HG02852 (cell line): ENCODE measurements around the gene USP2.

Experiments
- ATAC-seq: cut with Tn5 transposase; IDR thresholded peaks from one replicate; pipeline ENCODE4 v1.9.1; 2021; ENCODE audit warnings: mild to moderate bottlenecking, moderate library complexity; ENCODE audit not compliant: unreplicated experiment

USP2 gene

DNA sequence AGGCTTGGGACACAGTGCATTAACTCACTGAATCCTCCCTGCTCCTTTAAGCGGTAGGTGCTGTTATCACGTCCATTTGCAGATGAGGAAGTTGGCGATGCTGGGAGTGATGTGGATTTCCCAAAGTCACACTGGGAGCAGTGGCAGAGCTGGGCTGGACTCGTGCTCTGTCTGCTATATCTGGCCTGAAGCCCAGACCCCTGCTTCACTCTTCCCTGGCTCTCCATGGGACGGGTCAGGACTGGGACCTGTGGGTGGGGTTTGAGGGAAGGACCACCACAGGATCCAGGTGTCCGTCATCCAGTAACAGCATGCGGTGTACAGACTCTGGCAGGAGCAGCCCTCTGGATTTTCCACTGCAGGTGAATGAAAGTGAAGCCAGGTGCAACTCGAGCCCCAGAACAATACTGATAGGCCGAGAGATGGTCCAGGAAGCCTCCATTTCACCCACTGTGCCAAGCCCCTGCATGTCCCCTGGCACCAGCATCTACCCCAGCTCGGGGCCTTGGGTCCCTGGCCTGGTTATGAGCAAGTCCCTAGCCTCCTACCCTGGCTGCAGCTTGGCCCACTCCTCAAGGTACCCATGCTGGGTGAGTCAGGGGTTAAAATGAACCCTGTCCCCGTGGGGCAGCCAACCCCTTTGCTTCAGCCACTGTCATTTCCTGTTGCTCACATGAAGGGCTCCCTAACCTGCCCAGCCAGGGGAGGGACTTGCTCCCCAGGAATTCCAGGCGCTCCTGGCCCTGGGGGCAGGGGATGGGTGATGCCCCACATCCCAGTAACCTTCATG, 4.2 kb downstream of the USP2 start:
- no peak for ATAC-seq

DNA sequence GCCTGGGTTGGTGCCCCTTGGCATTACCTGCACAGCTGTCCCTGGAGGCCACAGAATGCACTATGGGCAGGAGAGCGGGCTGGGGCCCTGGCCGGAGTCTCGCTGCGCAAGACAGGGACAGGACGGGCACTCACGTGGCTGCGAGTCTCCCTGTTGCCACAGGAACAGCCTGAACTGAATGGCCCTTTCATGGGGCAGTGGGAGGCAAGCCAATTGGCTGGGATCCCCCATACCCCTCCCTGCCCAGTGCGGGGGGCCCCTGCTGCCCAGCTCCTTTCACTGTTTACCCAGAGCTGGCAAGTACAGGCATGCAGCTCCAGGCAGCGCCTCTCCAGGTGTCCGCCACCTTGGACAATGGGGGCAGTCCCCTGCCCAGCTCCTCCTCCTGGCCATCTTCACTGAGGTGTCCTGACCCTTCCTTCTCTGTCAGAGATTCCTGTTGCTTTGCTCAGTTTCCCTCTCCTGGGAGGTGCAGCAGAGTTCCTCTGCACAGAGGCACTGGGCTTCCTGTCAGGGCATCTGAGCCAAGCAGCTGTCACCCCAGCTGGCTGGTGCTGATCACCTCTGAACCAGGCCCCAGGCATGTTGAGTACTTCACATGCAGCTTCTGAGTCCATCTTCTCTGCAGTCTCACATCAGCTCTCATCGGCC, 5.2 kb downstream of the USP2 start:
- ATAC-seq = no peak

DNA sequence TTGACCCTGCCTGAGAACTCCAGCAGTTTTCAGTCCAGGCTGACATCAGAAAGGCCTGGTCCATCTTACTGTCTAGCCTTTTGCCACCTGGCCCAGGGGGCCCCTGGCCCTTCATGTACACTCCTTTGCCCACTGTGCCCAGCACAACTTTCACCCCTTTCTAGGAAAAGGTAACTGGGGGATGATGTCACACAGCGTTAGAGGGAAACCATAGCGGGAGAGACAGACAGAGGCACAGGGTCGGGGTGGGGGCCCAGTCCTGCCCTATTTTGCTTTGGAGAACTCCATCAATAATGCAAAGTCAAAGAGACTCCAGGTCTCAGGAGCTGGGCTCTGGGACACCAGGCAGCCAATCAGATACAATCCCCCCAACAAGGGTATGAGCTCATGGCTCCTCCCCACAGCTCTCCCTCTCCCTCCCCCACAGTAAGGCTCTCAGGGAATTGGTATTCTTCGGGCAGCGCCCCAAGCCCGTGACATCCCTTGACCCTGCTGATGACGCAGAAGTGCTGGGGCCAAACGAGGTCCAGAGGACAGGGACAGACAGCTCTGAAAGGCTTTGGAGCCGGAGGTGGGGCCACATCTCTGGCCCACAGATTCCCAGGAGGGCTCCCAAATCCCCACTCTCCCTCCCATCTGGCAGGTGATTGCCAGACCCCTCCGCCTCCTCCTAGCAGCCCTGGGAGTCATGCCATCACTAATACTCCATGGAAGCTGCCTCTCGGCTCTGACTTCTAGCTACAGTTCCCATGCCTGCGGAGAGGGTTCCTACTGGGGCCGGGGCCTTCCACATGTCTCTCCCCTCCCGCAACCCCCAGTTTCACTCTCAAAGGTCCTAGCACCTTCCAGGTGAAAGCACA, 5.9 kb downstream of the USP2 start:
- ATAC-seq = no peak

DNA sequence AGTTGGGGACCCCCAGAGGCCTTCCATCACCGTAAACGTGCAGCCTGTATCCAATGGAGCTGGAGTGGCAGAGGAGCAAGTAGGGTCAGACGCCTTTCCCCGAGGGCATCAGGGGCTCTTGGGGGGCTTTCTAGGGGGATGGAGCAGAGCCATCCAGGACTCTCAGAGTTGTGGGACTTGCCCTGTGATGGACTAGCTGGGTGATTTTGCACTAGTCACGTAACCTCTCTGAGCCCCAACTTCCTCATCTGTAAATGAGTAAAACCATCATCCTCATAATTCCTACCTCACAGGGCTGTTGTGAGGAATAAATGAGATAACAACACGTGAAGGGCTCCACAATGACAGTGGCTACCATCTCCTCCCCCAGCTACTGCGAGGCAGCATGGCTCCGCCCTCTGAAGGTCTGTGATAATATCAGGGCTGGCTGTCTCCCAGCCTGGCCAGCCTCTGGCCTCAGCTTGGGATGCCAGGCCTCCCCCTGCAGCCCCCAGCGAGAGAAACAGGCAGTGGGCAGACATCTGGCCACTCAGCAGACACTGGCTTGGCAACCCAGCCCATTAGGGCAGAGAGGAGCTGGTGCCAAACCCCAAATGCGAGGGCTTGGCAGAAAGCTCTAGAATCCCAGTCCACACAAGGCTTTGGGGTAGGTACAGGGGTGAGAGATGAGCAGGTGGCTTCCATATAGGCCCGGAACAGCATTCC, 6.7 kb downstream of the USP2 start:
- ATAC-seq = no peak

DNA sequence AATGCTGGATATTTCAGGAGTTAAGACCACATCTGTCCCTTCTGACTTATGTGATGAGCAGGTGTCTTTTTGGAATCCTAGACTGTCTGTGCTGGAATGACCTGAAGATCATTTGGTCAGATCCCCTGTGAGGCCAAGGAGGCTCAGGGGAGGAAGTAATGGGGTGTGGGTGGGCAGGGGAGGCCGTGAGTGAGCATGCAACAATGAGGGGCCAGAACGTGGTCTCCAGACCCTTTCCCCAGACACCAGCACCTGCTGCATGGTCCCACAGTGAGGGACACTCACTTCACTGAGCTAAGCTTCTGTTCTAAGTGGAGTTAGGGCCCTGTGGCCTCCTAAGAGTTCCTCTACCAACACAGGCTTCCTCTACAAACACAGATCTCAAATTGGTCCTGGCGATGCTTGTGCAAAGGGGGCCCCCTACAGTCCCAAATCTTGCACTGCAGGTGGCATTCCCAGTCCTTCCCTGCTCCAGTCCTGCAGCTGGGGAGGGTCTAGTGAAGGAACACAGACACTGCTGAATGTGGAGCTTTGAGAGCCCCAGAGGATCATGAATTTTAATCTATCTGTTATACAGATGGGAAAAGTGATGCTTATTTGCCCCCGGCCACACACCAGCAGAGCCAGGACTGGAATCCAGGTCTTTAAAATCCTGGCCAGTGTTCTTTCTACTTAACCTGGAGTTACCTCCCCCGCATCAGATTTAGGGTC, 7.4 kb downstream of the USP2 start:
- ATAC-seq = no peak

DNA sequence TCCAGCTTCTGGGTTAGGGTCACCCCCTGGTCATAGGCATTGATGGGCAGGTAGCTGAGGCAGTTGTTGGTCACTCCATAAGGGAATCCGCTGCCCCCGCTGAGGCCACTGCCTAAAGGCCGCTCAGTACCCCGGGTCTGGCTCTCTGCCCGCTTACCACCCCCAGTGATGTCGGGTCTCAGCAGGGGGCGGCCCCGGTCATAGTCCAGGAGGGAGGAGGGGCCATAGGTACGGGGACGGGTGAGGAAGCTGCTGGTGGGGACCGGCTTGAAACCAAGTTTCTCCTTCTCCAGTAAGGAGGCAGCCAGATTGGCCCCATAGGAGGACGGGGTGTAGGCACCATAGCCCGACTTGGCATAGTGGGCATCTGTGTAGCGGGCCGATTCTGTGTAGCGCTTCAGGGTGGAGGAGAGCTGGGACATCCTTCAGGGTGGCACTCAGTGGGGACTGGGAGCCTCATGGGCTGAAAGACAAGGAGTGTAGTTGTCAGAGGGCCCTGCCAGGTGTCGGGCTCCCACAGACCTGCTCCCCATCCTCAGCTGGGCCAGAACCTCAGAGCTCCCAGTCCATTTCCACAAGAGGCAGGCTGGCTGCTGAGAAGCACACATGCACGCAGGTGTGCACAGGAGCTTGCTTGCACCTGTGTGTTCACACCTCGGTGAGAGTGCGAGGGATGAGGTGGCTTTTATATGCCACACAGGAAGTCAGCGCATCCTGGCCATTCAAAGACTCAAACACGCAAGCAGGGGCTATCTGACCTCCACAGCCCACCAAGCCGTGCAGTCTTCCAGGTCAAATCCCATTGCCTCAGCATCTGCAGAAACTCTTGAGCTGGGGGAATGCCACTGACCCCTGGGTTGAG, 8.2 kb downstream of the USP2 start:
- ATAC-seq = no peak

DNA sequence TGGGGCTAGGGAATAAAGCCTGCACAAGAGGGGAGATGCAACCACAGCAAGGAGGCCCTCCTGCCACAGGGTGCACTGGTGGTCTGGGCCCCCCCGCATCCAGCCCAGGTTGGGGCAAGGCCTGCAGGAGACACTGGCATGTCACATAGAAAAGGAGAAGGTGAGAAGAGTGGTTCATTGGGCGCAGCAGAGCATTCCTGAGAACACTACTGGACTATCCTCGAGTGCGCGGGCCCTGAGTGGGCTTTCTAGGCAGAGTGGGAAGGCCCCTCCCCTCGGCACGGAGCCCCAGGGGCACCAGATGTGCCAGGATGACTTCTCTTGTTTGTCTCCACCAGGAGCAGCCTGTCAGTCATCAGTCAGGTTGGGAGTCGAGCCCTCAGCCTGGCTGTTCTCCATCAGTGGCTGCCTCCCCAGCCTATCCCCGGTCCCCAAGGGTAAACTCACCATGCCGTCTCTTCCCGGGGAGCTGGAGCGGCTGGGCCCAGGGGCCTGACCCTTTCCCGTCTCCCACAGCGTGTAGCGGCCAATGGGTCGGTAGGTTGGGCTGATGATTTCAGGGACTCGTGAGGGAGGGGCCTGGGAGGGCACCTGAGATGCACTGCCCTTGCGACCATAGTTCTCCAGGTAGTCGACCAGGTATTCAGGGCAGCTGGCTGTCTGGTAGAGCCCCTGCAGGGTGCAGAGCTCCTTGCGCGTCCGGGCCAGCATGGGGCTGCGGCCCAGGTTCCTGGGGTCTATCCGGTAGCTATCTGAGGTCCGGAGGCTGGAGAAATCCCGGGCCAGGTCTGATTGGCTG, 9.0 kb downstream of the USP2 start:
- ATAC-seq = no peak

DNA sequence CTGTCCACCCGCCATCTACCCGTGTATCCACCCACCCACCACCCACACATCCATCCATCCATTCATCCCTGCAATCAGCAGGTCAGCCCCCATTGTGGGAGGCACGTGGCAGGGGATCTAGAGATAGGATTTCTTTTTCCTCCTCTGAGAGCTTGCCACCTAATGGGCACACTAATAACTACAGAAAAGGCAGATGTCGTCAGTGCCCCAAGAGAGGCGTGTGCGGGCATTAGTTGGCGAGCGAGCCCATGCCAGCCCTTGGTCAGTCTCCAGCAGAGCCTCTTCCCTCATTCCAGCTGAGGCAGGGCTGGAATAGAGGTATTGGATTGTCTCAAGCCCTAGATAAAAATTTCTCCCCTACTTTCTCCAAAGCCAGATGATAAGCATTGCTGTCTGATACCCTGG, 9.7 kb downstream of the USP2 start:
- ATAC-seq = no peak

DNA sequence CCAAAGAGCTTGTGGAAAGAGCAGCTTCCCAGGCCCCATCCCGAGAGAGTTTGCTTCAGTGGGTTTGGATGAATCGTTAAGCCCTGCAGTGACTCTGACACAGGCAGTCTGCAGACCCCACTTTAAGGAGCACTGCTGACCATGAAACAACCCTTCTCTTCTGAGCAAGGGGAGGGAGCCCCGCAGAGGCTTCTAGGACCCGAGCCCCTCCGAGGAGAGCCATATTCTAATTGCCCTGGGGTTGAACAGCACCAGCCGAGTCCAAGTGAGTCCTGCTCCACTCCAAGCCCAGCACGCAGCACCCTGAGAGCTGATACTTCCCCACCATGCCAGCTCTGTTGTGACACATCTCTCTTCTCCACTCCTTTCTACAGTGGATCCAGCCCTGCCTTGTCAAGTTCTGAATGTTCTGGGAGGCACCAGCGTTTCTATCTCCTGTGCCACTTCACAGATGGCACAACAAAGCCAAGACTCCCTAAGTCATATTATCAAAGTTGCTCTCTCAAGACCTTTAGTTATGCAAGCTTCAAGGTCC, 10.4 kb downstream of the USP2 start:
- ATAC-seq = no peak

DNA sequence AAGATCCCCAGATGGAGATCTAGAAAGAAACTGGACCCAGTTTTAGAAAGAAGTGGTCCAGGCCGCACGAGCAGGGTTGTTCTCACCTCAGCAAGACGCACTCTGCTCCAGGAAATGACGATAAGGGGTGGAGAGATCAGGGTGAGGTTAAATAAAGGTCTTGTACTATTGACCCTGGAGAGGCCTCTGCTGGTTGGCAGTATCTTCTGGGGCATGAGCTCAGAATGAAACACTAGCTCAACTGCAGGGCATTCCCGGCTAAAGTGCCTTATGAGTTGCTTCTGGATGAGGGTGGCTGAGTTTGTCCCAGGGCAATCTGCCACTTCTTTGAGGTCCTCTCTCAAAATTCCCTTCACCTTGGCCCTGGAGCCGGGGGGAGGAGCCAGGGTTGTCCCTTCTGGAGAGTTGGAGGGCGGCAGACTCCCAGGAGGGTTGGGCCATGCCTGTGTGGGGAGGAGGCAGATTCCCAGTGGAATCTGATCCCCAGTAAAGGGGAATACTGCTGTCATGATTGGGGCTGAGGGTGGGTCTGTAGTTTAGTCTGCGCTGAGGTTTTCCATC, 10.9 kb downstream of the USP2 start:
- ATAC-seq = no peak

DNA sequence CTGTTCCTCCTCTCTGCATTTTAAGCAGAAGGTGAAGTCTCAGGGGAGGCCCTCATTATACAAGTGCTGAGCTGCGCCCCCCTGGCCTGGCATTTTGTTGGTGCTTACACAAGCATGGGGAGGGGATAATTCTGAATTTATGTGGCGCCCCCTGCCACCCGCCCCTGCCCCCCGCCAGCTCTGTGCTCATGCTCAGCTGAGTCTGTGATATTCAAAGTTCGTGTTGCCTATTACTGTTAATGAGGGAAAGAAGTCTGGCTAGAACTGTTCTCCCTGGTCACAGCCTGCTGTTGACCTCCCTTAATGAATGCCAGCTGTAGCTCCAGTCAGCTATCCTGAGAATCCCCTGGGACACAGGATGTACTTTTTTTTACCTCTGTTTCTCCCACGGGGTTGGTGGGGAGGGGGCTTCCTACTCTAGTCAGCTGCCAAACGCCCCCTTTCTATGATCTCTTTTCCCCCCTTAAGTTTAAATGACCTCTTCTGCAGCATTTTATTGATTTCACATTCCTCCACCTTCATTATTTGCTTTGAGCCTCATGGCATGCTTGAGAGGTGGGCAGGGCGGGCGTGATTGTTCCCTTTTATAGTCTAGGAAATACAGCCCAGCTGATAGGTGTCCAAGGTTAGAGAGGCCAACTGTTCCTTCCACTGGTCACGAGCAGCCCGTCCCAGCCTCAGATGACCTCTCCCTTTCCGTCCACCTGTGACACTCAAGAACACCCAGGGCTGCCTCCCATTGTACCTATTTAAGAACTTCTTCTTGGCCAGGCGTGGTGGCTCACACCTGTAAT, 12.2 kb downstream of the USP2 start:
- ATAC-seq = no peak

DNA sequence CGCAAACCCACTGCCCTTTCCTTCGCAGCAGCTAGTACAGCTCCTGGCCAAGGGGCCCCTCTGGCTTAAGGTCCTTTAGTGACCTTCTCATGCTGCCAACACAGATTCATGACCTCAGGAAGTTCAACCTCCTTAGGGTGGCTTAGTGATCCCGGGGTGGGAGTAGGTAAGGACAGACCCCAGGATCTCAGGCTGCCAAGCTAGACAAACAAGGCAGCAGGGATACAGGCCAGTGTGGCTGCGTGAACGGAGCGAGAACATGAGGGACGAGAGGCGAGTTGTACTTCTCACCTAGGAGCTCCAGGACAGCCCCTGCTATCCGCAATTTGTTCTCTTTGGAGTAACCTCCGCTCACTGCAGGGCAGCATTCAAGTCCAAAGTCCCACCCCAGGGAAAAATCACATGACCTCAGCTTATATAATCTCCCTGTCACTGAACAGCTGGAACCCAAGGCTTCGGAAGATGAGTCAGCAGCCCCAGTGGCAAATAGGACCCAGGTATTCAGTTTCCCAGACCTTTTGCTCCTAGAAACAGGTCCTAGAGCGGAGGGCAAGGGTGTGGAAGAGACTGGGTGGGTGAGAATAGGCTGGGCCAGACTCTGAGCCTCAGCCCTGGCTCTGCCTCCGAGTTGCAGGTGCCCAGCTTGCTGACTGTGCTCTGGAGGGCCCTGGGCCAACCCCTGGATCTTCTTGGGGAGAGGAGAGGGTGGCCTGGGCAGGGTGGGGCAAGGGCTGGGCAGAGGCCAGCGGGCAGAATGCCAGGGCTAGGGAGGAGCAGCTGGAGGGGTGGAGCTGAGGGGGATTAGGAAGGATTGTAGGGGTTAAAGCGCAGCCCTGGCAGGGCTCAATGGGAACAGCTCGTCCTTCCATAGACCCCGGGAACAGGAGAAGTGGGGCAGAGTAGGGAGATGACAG, 13.1 kb downstream of the USP2 start:
- no peak for ATAC-seq

DNA sequence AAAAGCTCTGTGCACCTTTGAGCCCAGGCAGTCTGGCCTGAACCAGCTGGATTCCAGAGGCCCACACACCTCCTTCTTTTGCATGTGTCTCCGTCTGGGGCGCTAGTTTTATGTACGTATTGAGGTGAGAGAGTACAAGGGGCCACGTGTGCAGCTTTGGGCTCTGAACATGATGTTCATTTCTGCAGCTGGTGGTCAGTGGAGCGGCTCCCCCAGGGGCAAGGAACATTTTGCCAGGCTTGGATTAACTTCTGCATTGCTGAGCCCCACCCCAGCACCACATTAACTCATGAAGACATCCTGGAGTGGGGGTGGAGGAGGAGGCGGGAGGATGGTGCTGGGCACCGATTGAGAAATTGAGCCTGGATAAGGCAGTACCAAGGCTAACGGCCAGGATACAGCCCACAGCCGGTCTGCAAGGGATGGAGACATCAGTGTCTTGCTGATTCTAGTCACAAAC, 13.8 kb downstream of the USP2 start:
- no peak for ATAC-seq

DNA sequence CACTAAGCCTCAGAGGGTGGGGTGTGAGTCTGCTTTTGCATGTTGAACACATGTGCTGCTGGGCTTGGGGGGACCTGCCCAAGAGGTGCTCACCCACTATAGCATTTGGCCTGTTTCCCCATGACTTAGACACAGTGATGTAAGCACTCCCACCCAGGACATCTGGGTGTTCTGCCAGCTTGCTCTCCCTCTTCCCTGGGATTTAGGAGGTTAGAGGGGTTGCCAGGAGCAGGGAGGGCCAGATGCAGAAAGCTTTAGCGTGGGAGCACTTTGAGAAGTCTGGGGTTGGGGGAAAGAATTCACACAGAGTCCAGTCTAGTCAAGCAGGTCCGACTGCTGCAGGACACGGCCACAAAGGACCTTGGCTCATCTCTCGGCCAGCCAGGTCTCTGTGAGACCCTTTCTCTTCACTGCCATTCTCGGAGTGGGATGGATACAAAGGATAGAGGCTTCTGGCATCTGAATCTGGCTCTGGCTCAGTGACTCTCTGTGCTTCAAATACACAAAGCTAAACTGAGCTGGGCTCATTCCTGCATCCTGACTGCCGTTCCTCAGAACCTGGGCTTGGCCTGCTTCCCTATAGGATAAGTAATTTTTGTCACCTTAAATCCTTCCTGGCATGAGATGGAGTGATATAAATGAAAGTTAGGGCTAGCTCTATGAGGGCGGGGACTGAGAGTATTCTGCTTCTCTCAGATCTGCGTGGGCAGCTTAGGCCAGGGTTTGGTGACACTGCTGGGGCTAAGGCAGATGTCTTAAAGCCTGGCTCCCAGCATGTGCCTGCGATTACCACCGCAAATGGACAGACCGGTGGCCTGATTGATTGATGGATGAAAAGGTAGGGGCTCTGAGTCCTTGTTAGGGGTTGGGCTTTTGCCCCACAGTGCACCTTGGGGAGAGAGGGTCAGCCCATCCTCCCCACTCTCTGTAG, 14.5 kb downstream of the USP2 start:
- ATAC-seq = no peak

DNA sequence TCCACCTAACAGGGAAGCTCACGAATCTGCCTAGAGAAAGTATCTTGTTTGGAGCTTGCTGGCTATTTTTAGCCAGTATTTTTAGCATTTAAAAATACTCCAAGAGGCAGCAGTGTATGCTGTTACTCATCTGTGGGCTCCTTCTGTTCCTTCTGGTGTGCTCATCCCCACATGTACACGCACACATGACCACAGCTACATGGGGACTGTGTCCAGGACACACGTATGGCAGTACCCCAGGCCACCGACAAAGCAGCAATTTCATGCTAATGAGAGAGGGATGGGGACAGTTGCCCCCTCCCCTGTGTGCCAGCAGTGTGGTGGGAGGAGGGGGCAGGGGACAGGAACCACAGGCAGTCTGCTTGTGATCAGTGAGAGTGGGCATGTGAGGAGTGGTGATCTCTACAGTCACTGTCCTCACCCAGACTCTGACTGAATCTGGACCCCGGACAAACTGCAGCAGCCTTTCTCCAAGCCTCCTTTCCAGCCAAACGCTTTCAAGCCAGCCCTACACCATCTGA, 16.4 kb downstream of the USP2 start:
- no peak for ATAC-seq
